ENCODE data around the gene MAGI2.
A peak's percentile ranks its signal among the peaks of the same experiment; 100 is the strongest.
"Not testable (repeated sequence)": the region's sequence is repeated elsewhere in the genome, so short reads cannot be mapped to it uniquely, and the experiment has no call there.

Gene MAGI2

GRCh38 chr7:78346827-78347226, 1106.6 kb downstream of the MAGI2 start:
- no peak for DNase-seq (ENCODE audit: low read depth)

GRCh38 chr7:78345979-78346378, 1107.5 kb downstream of the MAGI2 start:
- DNase-seq (ENCODE audit: low read depth): no peak

GRCh38 chr7:78345293-78345911, 1108.1 kb downstream of the MAGI2 start:
- no peak for DNase-seq (ENCODE audit: low read depth)

- DNase-seq (ENCODE audit: low read depth): no peak
These were observed 1119.0 kb downstream of the MAGI2 start for GRCh38 chr7:78334426-78334825.

- DNase-seq (ENCODE audit: low read depth): no peak
These were observed 1119.7 kb downstream of the MAGI2 start for GRCh38 chr7:78333530-78334425.

GRCh38 chr7:78329001-78329655, 1124.3 kb downstream of the MAGI2 start:
- no peak for DNase-seq (ENCODE audit: low read depth)

GRCh38 chr7:78327718-78328117, 1125.7 kb downstream of the MAGI2 start:
- DNase-seq (ENCODE audit: low read depth): no peak

- no peak for DNase-seq (ENCODE audit: low read depth)
These were observed 1126.6 kb downstream of the MAGI2 start for GRCh38 chr7:78326876-78327275.

- DNase-seq (ENCODE audit: low read depth): no peak
These were observed 1127.3 kb downstream of the MAGI2 start for GRCh38 chr7:78326189-78326588.

- DNase-seq (ENCODE audit: low read depth): no peak
These were observed 1130.3 kb downstream of the MAGI2 start for GRCh38 chr7:78323118-78323517.

GRCh38 chr7:78322231-78322630, 1131.2 kb downstream of the MAGI2 start:
- not testable (repeated sequence) for DNase-seq (ENCODE audit: low read depth)

- no peak for DNase-seq (ENCODE audit: low read depth)
These were observed 1136.1 kb downstream of the MAGI2 start for GRCh38 chr7:78317371-78317770.

GRCh38 chr7:78316110-78316509, 1137.4 kb downstream of the MAGI2 start:
- DNase-seq (ENCODE audit: low read depth): no peak

GRCh38 chr7:78315119-78315518, 1138.3 kb downstream of the MAGI2 start:
- no peak for DNase-seq (ENCODE audit: low read depth)

- no peak for DNase-seq (ENCODE audit: low read depth)
These were observed 1142.3 kb downstream of the MAGI2 start for GRCh38 chr7:78311181-78311580.

- DNase-seq (ENCODE audit: low read depth): no peak
These were observed 1145.6 kb downstream of the MAGI2 start for GRCh38 chr7:78307892-78308291.

- DNase-seq (ENCODE audit: low read depth): no peak
These were observed 1146.8 kb downstream of the MAGI2 start for GRCh38 chr7:78306634-78307033.

GRCh38 chr7:78301407-78301806, 1152.1 kb downstream of the MAGI2 start:
- peak; percentile 28 for DNase-seq (ENCODE audit: low read depth)

- DNase-seq (ENCODE audit: low read depth): no peak
These were observed 1154.4 kb downstream of the MAGI2 start for GRCh38 chr7:78299088-78299487.

- DNase-seq (ENCODE audit: low read depth): no peak
These were observed 1156.7 kb downstream of the MAGI2 start for GRCh38 chr7:78296644-78297371.

- DNase-seq (ENCODE audit: low read depth): peak; percentile 21
These were observed 1157.3 kb downstream of the MAGI2 start for GRCh38 chr7:78296046-78296597.

- DNase-seq (ENCODE audit: low read depth): not testable (repeated sequence)
These were observed 1164.0 kb downstream of the MAGI2 start for GRCh38 chr7:78289471-78289870.
